ENCODE data around the gene OR6T1.

Gene OR6T1, protein sequence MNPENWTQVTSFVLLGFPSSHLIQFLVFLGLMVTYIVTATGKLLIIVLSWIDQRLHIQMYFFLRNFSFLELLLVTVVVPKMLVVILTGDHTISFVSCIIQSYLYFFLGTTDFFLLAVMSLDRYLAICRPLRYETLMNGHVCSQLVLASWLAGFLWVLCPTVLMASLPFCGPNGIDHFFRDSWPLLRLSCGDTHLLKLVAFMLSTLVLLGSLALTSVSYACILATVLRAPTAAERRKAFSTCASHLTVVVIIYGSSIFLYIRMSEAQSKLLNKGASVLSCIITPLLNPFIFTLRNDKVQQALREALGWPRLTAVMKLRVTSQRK

DNA sequence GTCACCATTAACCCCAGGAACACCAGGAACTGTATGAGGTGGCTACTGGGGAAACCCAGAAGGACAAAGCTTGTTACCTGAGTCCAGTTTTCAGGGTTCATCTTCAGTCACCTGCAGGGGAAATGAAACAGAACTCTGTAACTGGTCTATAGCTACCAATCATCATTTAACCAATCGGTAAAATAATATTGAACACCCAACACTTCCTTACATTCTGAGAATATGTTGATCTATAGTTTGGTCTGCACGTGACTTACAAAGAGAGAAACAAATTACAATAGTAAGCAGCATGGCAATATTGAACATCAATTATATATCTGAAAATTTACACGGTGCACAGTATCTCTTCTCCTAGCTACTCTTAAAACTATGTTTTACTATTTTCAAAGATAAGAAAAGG, at the start of gene OR6T1:
Gene OR6T1, minus strand, starts transcription at position 101 of the 400 bp plus-strand sequence. Its CDS starts 0 bp downstream, at position 101.
- no peak for DNase-seq

DNA sequence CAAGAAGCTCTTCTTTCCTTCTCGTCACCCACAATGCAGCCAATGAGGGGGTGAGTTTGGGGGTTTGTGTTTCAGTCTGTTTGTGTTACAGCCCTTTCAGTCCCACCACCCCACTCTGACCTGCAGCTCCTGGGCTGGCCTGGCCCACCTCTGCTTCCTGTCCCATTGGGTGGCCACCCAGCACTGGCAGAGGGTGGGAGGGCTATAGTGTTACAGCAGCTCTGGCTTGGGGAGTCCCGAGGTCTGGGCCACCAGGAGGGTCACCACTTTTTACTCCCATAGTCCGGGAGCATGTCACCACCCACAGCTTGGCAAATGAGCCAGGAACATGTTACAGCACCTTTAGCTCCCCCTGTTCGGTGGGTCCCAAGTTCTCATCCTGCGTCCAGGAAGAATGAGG, 35.7 kb upstream of the OR6T1 start:
- DNase-seq: no peak

GRCh38 chr11:123977731-123978347, 34.2 kb upstream of the OR6T1 start, which contains the start of gene OR10S1:
Gene OR10S1, minus strand, starts transcription at chr11:123977781. Its CDS starts 117 bp downstream, at chr11:123977664.
- no peak for DNase-seq

DNA sequence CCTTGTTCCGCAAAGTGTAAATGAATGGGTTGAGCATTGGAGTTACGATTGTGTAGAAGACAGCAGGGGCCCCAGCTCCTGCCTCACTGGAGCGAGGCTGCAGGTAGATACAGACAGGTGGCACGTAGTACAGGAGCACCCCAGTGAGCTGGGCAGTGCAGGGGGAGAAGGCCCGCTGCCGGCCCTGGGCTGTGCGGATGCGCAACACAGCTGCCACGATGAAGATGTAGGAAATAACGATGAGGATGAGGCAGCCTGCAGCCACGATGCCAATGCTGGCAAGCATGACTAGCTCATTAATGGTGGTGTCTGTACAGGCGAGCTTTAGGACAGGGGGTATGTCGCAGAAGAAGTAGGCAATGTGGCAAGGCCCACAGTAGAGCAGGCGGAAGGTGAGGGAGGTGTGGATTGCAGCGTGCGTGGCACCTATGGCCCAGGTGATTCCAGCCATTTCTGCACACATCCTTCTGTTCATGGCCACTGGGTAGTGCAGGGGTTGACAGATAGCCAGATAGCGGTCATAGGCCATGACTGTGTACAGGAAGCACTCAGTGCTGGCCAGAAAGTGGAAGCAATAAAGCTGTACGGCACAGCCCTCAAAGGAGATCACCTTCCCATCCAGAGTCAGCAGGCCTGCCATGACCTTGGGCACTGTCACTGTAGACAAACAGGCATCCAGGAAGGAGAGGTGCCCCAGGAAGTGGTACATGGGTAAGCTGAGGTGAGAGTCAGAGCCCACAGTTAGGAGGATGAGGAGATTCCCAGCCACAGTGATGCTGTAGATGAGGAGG, 33.3 kb upstream of the OR6T1 start:
- DNase-seq: no peak

DNA sequence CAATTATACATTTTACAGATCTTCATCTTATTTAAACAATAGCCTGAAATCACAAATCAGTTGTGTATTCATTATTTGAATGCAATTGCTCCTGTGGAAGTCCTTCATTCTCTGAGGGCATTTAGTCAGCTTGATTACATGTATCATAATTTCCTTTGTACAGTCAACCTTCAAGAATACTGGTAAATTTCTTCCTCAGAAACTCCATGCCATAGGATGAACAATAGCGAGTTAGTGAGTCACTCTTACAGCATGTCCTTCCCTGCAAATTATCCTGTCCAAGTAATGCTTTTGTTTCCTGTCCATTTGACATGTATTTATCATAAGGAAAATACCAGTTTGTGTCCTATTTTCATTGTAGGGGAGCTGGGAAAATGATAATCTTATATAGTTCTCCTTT, 30.2 kb upstream of the OR6T1 start:
- DNase-seq: no peak

DNA sequence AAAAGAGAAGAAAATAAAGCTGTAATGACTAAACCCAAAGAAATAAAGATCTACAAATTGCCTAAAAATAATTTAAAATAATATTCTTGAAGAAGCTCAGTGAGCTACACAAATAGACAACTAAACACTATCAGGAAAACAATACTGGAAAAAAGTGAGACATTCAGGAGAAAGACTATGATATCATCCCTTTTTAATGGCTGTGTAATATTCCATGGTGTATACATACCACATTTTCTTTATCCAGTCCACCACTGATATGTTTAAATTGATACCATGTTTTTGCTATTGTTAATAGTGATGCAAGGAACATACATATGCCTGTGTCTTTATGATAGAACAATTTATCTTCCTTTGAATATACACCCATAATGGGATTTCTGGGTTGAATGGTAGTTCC, 13.1 kb upstream of the OR6T1 start:
- no peak for DNase-seq

DNA sequence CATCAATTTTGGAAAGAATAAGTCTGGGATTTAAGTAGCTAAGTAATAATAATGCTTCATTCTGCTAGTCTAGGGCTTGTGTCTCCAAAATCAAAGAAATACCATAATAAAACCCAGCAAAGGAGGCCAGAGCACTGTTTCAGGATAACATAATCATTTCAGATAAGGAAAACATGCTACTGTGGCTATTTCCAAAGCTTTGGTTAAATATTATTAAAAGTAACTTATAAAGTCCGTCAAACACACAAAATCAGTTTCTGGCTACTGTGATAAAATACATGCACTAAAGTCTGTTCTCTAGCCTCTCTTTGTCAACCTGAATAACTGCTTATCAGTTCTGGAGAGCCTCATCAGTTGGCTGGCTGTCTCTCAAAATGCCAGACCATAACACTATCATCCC, 1.5 kb upstream of the OR6T1 start:
- DNase-seq: no peak

DNA sequence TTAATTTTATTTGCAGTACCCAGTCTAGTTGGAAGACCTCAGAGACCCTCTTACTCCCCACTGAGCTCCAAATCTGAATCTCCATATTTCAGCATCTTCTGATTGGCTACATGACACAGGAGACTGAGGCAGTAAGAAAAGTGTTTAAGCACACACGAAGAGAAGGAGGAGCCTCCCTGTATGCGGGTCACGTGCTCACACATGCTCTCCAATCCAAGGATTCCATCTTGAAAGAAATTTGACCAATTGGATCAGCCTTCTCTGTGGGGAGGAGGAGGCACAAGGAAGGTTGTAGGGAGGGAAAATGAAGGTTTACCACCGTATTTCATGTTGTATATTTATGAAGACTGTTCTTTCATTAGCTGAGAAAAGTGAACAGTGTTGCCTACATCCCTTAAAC, 1.2 kb downstream of the OR6T1 start:
- DNase-seq: no peak

- DNase-seq: no peak
Measured at GRCh38 chr11:123939317-123939716, 4.3 kb downstream of the OR6T1 start, which contains the start of gene OR4D5. Gene OR4D5, plus strand, starts transcription at chr11:123939617. Its CDS starts 0 bp downstream, at chr11:123939617.

DNA sequence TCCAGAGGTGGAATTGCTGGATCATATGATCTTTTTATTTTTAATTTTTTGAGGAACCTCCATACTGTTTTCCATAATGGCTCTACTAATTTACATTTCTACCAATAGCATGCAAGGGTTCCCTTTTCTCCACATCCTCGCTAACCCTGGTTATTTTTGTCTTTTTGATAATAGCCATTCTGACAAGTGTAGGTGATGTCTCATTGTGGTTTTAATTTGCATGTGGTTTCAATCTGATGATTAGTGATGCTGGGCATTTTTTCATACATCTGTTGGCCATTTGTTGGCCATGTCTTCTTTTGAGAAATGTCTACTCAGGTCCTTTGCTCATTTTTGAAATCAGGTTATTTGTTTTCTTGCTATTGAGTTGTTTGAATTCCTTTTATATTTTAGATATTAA, 19.6 kb downstream of the OR6T1 start:
- DNase-seq: no peak

DNA sequence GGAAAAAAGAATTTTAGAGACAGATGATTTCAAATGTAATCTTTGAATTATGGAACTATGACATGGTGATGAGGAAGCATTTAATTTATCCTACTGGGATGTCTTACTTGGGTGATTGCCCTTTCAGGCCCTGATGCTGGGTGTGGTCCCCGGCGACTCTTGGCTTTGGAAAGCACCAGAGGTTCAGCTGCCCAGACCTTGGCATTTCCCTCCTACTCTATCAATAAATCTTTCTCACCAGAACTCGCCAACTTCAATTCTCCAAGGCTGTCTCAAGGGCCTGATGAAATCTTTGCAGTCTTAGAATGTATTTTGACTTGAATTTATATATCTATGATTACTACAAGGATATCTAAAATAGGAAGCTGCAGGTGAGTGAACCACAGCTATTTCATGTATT, 22.7 kb downstream of the OR6T1 start:
- no peak for DNase-seq

GRCh38 chr11:123905826-123906225, 37.8 kb downstream of the OR6T1 start:
- no peak for DNase-seq

- no peak for DNase-seq
Measured at GRCh38 chr11:123904932-123905331, 38.7 kb downstream of the OR6T1 start.

GRCh38 chr11:123903932-123904331, 39.7 kb downstream of the OR6T1 start:
- no peak for DNase-seq

DNA sequence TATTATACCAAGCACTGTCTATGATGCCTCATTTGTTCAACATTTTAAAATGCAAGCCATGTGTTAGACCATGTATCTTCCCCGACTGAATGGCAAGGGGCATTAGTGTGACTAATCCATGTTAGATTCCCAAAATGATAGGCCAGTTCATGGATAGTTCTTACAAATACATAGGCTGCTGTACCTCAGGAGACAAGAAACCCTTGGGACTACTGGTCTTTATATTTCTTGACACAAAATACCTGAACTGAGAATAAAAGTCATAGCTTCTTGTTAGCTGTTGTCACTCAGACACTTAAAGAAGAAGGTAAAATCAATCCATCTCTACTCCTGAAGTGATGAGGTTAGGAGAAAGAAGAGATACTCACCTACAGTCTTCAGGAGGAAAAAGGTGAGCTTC, 41.8 kb downstream of the OR6T1 start, which contains the start of gene OR8D4:
Gene OR8D4, plus strand, starts transcription at position 301 of the 400 bp plus-strand sequence. CDS start 4,265 bp downstream, outside the sequence.
- DNase-seq: no peak

- no peak for DNase-seq
Measured at GRCh38 chr11:123899792-123900191, 43.8 kb downstream of the OR6T1 start.
